Esophagus squamous epithelium (tissue), 4 donors: ENCODE data around the gene COMT.

Source experiments
- CTCF ChIP-seq, 6 experiments: fragments of 450-650 bp in 4 of 6; fragments of 200-600 bp in 2 of 6; sonication (generic) in 2 of 6; IDR thresholded peaks; one replicate each; pipeline ENCODE4 v1.5.1; 2016 to 2019; ENCODE audit warnings: antibody characterized with exemption in 6 of 6, mild to moderate bottlenecking in 4 of 6, moderate library complexity in 4 of 6
- POLR2A ChIP-seq, 4 donors: fragments of 450-650 bp; IDR thresholded peaks; one replicate each; pipeline ENCODE4 v1.6.1; 2017; ENCODE audit warnings: antibody characterized with exemption in 4 of 4, mild to moderate bottlenecking in 4 of 4, moderate library complexity in 3 of 4

GRCh38 chr22:19927696-19928095 lies 13.9 kb upstream of the COMT start:
- no peak for TF ChIP-seq POLR2A (IDR thresholded peaks at IDR 0.05)
- no peak for TF ChIP-seq CTCF (IDR thresholded peaks at IDR 0.05)
